BE2C (cell line): ENCODE data around the gene BICD1.

ENCODE experiments used
- DNase-seq: peaks from one replicate; pipeline ENCODE4 v3.0.0-alpha.2; 2020
- H3K27me3 ChIP-seq: fragments of 250-450 bp; sonication (Bioruptor Pico); 2 replicates; pipeline ENCODE4 v1.5.1; 2020; ENCODE audit warnings: mild to moderate bottlenecking
- H3K36me3 ChIP-seq: fragments of 250-450 bp; sonication (Bioruptor Pico); 2 replicates; pipeline ENCODE4 v1.5.1; 2020; ENCODE audit warnings: mild to moderate bottlenecking
- H3K4me1 ChIP-seq: fragments of 250-450 bp; sonication (Bioruptor Pico); 2 replicates; pipeline ENCODE4 v1.5.1; 2020
- H3K4me3 ChIP-seq: 2 replicates; pipeline ENCODE4 v1.5.1; 2011; ENCODE audit warnings: low read depth, low read length
- H3K9me3 ChIP-seq: fragments of 250-450 bp; sonication (Bioruptor Pico); 2 replicates; pipeline ENCODE4 v1.5.1; 2020
- CTCF ChIP-seq: IDR thresholded peaks from 2 replicates; pipeline ENCODE4 v1.5.1; 2012; ENCODE audit warnings: mild to moderate bottlenecking, low read depth, low read length

Gene BICD1

DNA sequence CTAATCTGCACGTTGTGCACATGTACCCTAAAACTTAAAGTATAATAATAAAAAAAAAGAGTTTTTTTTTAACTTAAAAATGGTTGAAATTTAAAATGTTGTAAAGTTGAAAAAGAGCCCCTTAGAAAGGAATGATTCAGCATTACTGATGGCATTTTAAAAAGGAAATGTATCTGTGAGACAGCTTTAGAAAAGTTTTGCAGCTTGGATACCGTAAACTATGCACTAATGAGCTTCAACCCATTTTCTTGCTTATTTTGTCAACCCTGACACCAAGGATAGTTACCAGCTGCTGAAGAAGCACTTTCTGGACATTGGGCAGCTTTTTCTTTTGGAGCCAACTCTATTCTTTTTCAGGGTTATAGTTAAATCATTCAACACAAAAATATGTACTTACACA is 4.3 kb downstream of the BICD1 start:
- no peaks in the 10 kb centered on the region for H3K27me3 ChIP-seq
- no peak for TF ChIP-seq CTCF
- DNase-seq, result no peak
- no peaks in the 10 kb centered on the region for H3K9me3 ChIP-seq
- H3K4me3 ChIP-seq, result no peak overlapping the region
- H3K36me3 ChIP-seq, result peaks cover 25% of the 10 kb centered on the region
- peaks cover 14% of the 10 kb centered on the region for H3K4me1 ChIP-seq

GRCh38 chr12:32115404-32116104 is 8.9 kb downstream of the BICD1 start:
- no peak for TF ChIP-seq CTCF
- peak; percentile 62 for DNase-seq

GRCh38 chr12:32116897-32117296 is 10.2 kb downstream of the BICD1 start:
- DNase-seq, result no peak
- Histone ChIP-seq H3K4me1 (peaks cover 21% of the 10 kb centered on the region), H3K4me3 (no peak overlapping the region), H3K9me3 (no peaks in the 10 kb centered on the region), H3K27me3 (no peaks in the 10 kb centered on the region), H3K36me3 (peaks cover 32% of the 10 kb centered on the region)
- no peak for TF ChIP-seq CTCF

More at GRCh38 chr12:32115404-32116104, 8.9 kb downstream of the BICD1 start:
- Histone ChIP-seq H3K9me3 (no peaks in the 10 kb centered on the region), H3K4me1 (peaks cover 21% of the 10 kb centered on the region), H3K27me3 (no peaks in the 10 kb centered on the region), H3K36me3 (peaks cover 33% of the 10 kb centered on the region), H3K4me3 (no peak overlapping the region)

- no peak for DNase-seq
- H3K4me1 ChIP-seq, result peaks cover 21% of the 10 kb centered on the region
- H3K4me3 ChIP-seq, result no peak overlapping the region
- H3K27me3 ChIP-seq, result no peaks in the 10 kb centered on the region
- H3K9me3 ChIP-seq, result no peaks in the 10 kb centered on the region
- no peak for TF ChIP-seq CTCF
- peaks cover 28% of the 10 kb centered on the region for H3K36me3 ChIP-seq
These were observed 10.7 kb downstream of the BICD1 start for GRCh38 chr12:32117316-32117715.

- Histone ChIP-seq H3K27me3 (no peaks in the 10 kb centered on the region), H3K4me1 (peaks cover 21% of the 10 kb centered on the region), H3K4me3 (no peak overlapping the region), H3K36me3 (peaks cover 18% of the 10 kb centered on the region), H3K9me3 (no peaks in the 10 kb centered on the region)
- no peak for DNase-seq
- TF ChIP-seq CTCF, result no peak
These were observed 12.2 kb downstream of the BICD1 start for GRCh38 chr12:32118806-32119205.

- Histone ChIP-seq H3K4me1 (peaks cover 12% of the 10 kb centered on the region), H3K27me3 (no peaks in the 10 kb centered on the region), H3K4me3 (no peak overlapping the region), H3K36me3 (peaks cover 13% of the 10 kb centered on the region), H3K9me3 (no peaks in the 10 kb centered on the region)
- DNase-seq, result no peak
- no peak for TF ChIP-seq CTCF
These were observed 13.8 kb downstream of the BICD1 start for GRCh38 chr12:32120419-32120818.
